Mucosa of descending colon (tissue), 3 donors: ENCODE measurements around the gene SNHG17. TPM values are rescaled to one million over a fixed set of nuclear protein-coding genes. Genes with fewer than 3 reads are reported as not detected.

Experiments used
- ATAC-seq: fragments of 200-7000 bp; cut with Tn5 transposase; one replicate; pipeline ENCODE4 v1.9.1; 2020; ENCODE audit warnings: mild to moderate bottlenecking, moderate library complexity
- DNase-seq, 3 donors: peaks; one replicate each; pipeline ENCODE4 v3.0.0-alpha.2; 2020
- H3K36me3 ChIP-seq: fragments of 200-600 bp; one replicate; pipeline ENCODE4 v1.8.0; 2021; ENCODE audit warnings: low read depth, mild to moderate bottlenecking
- H3K4me1 ChIP-seq: fragments of 200-600 bp; one replicate; pipeline ENCODE4 v1.8.0; 2021; ENCODE audit warnings: low read depth, mild to moderate bottlenecking
- H3K4me3 ChIP-seq: fragments of 200-600 bp; one replicate; pipeline ENCODE4 v1.8.0; 2021; ENCODE audit warnings: mild to moderate bottlenecking
- H3K9me3 ChIP-seq: fragments of 200-600 bp; one replicate; pipeline ENCODE4 v1.8.0; 2021; ENCODE audit warnings: mild to moderate bottlenecking
- CTCF ChIP-seq: fragments of 200-600 bp; IDR thresholded peaks from one replicate; pipeline ENCODE4 v1.8.0; 2022; ENCODE audit warnings: antibody characterized with exemption, mild to moderate bottlenecking
- intact Hi-C, 2 donors: fragments of 100-400 bp; cut with DNase I in 1 of 2; cut with micrococcal nuclease in 1 of 2; formaldehyde crosslinking; loops; one replicate each; pipeline versions ENCODE4 v1.11.0 to v1.11.1; 2022; cut with DNase I, micrococcal nuclease
- total RNA-seq, 3 donors: library from RNA; stranded (reverse); fragmentation: NEBNext Ultra II Directional in 2 of 3; extraction: Animal tissue kit (Norgen Biotek cat#: 25700) in 2 of 3; gene quantifications; one replicate each; pipeline versions ENCODE4 v1.2.1 to v1.2.4, GENCODE V29; 2021 to 2023
- donor health status: DM: no; HTN: no; CAD: no; lungs with moderate emphysema.
- donor health status: DM: no; HTN: no; CAD: no.
- donor health status: DM: no; HTN: yes; CAD: no.

SNHG17 gene
- total RNA-seq, 3 donors from 2014 or later: 25.9 to 28.7 (median 26.3) TPM

DNA sequence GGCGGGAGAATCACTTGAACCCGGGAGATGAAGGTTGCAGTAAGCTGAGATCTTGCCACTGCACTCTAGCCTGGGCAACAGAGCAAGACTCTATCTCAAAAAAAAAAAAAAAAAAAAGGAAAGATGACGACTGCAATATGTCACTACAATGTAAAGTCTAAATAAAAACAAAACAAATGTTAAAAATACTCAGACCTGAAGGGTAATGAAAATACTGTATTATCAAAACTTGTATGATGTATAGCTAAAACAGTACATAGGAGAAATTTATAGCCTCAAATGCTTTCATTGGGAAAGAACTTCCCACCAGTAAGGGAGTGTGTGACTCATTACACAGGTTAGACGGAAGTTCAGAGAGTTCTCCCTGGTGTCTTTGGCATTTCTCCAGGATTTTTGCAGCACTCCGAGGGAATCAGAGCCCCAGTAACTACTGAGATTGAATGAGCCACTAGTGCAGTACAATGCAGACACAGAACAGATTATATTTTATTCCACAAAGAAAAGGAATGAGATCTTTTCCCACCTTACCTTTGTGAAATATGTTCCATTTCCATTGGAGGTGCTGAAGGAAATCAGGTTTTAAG, 25.0 kb upstream of the SNHG17 start:
- Histone ChIP-seq H3K9me3 (no peaks in the 10 kb centered on the region), H3K36me3 (no peaks in the 10 kb centered on the region), H3K4me1 (no peaks in the 10 kb centered on the region), H3K4me3 (no peak overlapping the region)
- no peak for TF ChIP-seq CTCF
- intact Hi-C loops: no loop called here
- DNase-seq (peak in 1 of 3 donors; percentile 59), ATAC-seq (peak; percentile 99)

DNA sequence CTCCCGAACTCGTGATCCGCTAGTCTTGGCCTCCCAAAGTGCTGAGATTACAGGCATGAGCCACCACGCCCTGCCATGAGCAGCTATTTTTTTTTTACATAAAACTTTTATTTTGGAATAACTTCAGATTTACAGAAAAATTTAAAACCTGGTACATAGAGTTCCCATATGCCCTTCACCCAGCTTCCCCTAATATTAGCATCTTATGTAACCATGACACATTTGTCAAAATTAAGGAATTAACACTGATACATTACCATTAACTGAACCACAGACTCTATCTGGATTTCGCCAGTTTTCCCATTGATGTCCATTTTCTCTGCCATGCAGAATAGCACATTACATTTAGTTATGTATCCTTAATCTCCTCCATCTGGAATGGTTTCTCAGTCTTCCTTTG, 23.2 kb upstream of the SNHG17 start:
- DNase-seq (no peak), ATAC-seq (no peak)
- Histone ChIP-seq H3K4me3 (no peak overlapping the region), H3K9me3 (no peaks in the 10 kb centered on the region), H3K4me1 (no peaks in the 10 kb centered on the region), H3K36me3 (no peaks in the 10 kb centered on the region)
- intact Hi-C loops: no loop called here
- TF ChIP-seq CTCF: no peak

DNA sequence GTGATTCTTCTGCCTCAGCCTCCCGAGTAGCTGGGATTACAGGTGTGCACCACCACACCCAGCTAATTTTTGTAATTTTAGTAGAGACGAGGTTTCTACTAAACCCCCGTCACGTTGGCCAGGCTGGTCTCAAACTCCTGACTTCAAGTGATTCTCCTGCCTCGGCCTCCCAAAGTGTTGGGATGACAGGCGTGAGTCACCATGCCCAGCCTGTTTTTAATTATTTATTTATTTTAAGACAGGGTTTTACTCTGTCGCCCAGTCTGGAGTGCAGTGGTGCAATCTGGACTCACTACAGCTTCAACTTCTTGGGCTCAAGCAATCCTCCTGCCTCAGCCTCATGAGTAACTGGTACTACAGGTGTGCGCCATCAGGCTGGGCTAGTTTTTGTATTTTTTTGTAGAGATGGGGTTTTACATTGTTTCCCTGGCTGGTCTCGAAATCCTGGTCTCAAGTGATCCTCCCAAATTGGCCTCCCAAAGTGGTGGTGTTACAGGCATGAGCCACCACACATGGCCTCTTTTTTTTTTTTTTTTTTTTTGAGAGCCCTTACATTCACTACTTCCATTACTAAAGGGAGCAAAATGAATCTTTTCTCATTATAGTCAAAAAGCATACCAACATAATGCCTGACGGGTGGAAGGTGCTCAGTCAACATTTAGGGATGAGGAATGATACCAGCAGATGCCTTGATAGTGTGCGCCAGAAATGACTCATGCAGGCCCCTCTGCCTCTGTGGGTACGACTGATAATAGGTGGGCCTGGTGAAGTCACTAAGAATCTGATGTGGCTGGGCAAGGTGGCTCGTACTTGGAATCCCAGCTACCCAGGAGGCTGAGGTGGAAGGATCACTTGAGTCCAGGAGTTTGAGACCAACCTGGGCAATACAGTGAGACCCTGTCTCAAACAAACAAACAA, 19.7 kb upstream of the SNHG17 start:
- DNase-seq (no peak), ATAC-seq (no peak)
- TF ChIP-seq CTCF: no peak
- intact Hi-C loops: no loop called here
- H3K9me3 ChIP-seq: no peaks in the 10 kb centered on the region
- H3K4me1 ChIP-seq: no peaks in the 10 kb centered on the region
- H3K4me3 ChIP-seq: no peak overlapping the region
- H3K36me3 ChIP-seq: no peaks in the 10 kb centered on the region

DNA sequence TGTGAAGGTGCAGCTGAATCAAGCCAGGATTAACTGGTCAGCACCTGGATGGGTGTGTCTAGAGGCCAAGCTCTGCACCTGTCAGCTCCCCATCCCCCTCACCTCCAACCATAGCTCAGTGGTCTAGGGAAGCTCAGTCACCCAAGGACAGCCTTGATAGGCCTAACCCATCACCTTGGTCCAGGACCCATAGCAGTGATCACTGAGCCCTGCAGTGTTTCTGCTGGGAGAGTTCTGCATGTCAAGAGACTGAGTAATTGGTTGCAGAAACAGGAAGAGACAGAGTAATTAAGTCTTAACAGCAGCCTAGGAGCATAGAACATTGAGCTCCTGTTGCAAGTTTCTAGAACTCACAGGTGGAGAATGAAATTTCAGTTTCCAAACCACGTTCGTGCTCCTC, 18.8 kb upstream of the SNHG17 start:
- DNase-seq: peak in 1 of 3 donors; percentile 23
- Histone ChIP-seq H3K36me3 (no peaks in the 10 kb centered on the region), H3K9me3 (no peaks in the 10 kb centered on the region), H3K4me3 (no peak overlapping the region), H3K4me1 (no peaks in the 10 kb centered on the region)
- peak; percentile 85 for ATAC-seq
- TF ChIP-seq CTCF: no peak
- intact Hi-C loops: no loop called here

DNA sequence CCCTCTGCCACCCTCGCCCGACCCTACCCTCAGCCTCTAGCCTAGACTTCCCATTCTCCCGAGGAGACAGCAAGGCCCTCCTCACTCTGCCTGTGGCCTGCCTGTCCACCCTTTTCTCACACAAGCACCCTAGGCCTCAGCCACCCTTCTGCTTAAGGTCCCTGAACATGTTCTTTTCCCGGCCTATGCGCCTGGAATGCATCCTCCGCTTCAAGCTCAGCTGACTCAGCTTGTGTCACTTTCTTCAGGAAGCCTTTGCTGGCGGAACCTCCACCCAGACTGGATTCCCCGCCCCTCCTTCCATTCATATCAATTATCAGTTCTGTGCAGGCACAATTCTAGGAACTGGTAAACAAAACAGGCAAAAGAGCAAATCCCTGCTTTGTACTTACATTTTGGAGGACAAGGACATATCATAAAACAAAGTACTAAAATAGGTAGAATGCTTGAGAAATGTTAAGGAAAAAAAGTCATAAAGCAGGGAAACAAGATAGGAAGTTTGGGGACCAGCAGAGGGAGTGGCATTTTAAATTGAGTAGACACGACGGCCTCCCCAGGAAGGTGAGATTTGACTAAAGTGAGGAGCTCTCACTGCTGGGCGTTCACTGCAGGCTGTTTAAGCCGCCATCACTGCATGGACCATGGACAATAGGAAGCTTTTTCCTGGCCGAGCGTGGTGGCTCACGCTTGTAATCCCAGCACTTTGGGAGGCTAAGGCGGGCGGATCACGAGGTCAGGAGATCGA, 17.9 kb upstream of the SNHG17 start:
- Histone ChIP-seq H3K4me1 (peaks cover 5% of the 10 kb centered on the region), H3K36me3 (no peaks in the 10 kb centered on the region), H3K9me3 (no peaks in the 10 kb centered on the region), H3K4me3 (no peak overlapping the region)
- DNase-seq: no peak
- no peak for ATAC-seq
- no peak for TF ChIP-seq CTCF
- intact Hi-C loops: no loop called here
